CD4-positive, alpha-beta T cell (primary cell): Measurements from ENCODE around the gene TMIE. TPM values are rescaled to one million over a fixed set of nuclear protein-coding genes. Genes with fewer than 3 reads are reported as not detected.
A peak's percentile ranks its signal among the peaks of the same experiment; 100 is the strongest.

Experiments
- ATAC-seq: fragments of 200-7000 bp; cut with Tn5 transposase; one replicate; pipeline ENCODE4 v1.10.0; 2022; ENCODE audit warnings: mild to moderate bottlenecking; ENCODE audit not compliant: poor library complexity
- CTCF ChIA-PET: fragments of 350-600 bp; sonication (Branson Sonifier 250); formaldehyde crosslinking; loops from one replicate; lab custom pipeline; 2021; ENCODE audit warnings: antibody characterized with exemption, inconsistent platforms; lab: Charles Lee
- POLR2A ChIA-PET: fragments of 350-600 bp; sonication (Branson Sonifier 250); formaldehyde crosslinking; loops from one replicate; lab custom pipeline; 2021; ENCODE audit warnings: antibody characterized with exemption, inconsistent platforms; lab: Charles Lee
- DNase-seq, 14 experiments: peaks; one replicate each; pipeline ENCODE4 v3.0.0-alpha.2; 2013 to 2020; ENCODE audit warnings: mixed read lengths in 2 of 14
- H3K27ac ChIP-seq, 2 donors: one replicate each; pipeline versions ENCODE4 v1.5.1 to v1.7.0; 2013; ENCODE audit warnings: low read length in 2 of 2, low read depth in 1 of 2, mild to moderate bottlenecking in 1 of 2
- H3K27me3 ChIP-seq, 2 experiments: 1 replicate in 1 of 2; 2 replicates in 1 of 2; pipeline versions ENCODE4 v1.6.1 to v1.7.0; 2013; ENCODE audit warnings: low read length in 2 of 2, control low read depth in 1 of 2, mild to moderate bottlenecking in 1 of 2, moderate library complexity in 1 of 2; ENCODE audit not compliant: insufficient read depth in 2 of 2, control insufficient read depth in 1 of 2
- H3K36me3 ChIP-seq: one replicate; pipeline ENCODE4 v1.6.1; 2013; ENCODE audit warnings: low read length, control low read depth; ENCODE audit not compliant: insufficient read depth
- H3K4me1 ChIP-seq: one replicate; pipeline ENCODE4 v1.6.1; 2013; ENCODE audit warnings: low read length, control low read depth; ENCODE audit not compliant: insufficient read depth
- H3K4me3 ChIP-seq: one replicate; pipeline ENCODE4 v1.5.1; 2013; ENCODE audit warnings: mild to moderate bottlenecking, low read length, moderate library complexity
- H3K9me3 ChIP-seq, 2 experiments: 1 replicate in 1 of 2; 2 replicates in 1 of 2; pipeline versions ENCODE4 v1.6.1 to v1.7.0; 2013; ENCODE audit warnings: low read length in 2 of 2, mild to moderate bottlenecking in 2 of 2, control low read depth in 1 of 2, moderate library complexity in 1 of 2; ENCODE audit not compliant: control insufficient read depth in 1 of 2, insufficient read depth in 1 of 2
- H3K27ac Mint-ChIP-seq: one replicate; pipeline ENCODE4 v1.8.0; 2020; ENCODE audit warnings: mixed read lengths
- H3K27me3 Mint-ChIP-seq: one replicate; pipeline ENCODE4 v1.8.0; 2021; ENCODE audit warnings: mixed read lengths
- H3K36me3 Mint-ChIP-seq: one replicate; pipeline ENCODE4 v1.8.0; 2021; ENCODE audit warnings: low read depth, mixed read lengths
- H3K4me1 Mint-ChIP-seq: one replicate; pipeline ENCODE4 v1.8.0; 2021; ENCODE audit warnings: low read depth, mixed read lengths
- H3K4me3 Mint-ChIP-seq: one replicate; pipeline ENCODE4 v1.8.0; 2020; ENCODE audit warnings: mild to moderate bottlenecking, mixed read lengths
- H3K9me3 Mint-ChIP-seq: one replicate; pipeline ENCODE4 v1.8.0; 2020; ENCODE audit warnings: mixed read lengths
- intact Hi-C, 2 experiments: fragments of 100-400 bp; cut with DNase I in 1 of 2; cut with micrococcal nuclease in 1 of 2; formaldehyde crosslinking; loops; one replicate each; pipeline versions ENCODE4 v1.15.1 to v1.9.0; 2023 to 2025; cut with DNase I, micrococcal nuclease
- total RNA-seq, 174 experiments: library from RNA in 2 of 174; stranded (reverse) in 2 of 174; gene quantifications; one replicate each; pipeline ENCODE4 v1.2.3 and lab custom pipeline; 2021 to 2026
- TF ChIP-seq, protein P1 (sequence below): fragments of 200-600 bp; IDR thresholded peaks from one replicate; pipeline ENCODE4 v1.8.0; 2022; ENCODE audit warnings: antibody characterized with exemption, mild to moderate bottlenecking

Gene TMIE
- total RNA-seq, 2 experiments from 2014 or later: 0.92 to 1.2 TPM

DNA sequence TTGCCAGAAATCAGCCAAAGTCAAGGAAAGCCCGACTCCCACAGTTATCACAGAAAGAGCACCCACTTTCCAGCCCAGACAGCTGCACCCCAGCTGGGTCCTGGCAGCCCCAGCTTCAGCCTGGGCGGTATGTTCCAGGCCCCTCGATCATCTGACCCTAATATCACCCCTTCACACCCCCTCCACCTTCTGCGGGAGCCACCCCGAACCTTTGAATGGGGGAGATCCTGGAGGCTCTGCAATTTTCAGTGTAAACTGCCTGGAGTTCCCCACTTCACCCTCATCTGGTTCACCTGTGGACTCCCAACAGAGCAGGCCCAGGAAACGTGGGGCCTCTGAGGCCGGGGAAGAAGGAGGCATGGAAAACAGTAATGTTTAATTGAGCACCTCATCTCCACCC lies 10.6 kb downstream of the TMIE start:
- H3K9me3 ChIP-seq: no peaks in the 10 kb centered on the region
- H3K27me3 ChIP-seq: no peaks in the 10 kb centered on the region
- ChIA-PET CTCF (no interaction called here), POLR2A (no interaction called here)
- H3K4me3 ChIP-seq: no peak overlapping the region
- no peaks in the 10 kb centered on the region for H3K27me3 Mint-ChIP-seq
- H3K9me3 Mint-ChIP-seq: no peaks in the 10 kb centered on the region
- H3K4me1 Mint-ChIP-seq: no peaks in the 10 kb centered on the region
- ATAC-seq: no peak
- H3K36me3 ChIP-seq: no peaks in the 10 kb centered on the region
- H3K27ac ChIP-seq: no peak overlapping the region
- peaks cover 5% of the 10 kb centered on the region for H3K36me3 Mint-ChIP-seq
- H3K4me1 ChIP-seq: no peaks in the 10 kb centered on the region
- intact Hi-C loops: no loop called here
- no peak overlapping the region for H3K27ac Mint-ChIP-seq
- no peak for DNase-seq
- H3K4me3 Mint-ChIP-seq: no peak overlapping the region
- TF ChIP-seq, protein P1, sequence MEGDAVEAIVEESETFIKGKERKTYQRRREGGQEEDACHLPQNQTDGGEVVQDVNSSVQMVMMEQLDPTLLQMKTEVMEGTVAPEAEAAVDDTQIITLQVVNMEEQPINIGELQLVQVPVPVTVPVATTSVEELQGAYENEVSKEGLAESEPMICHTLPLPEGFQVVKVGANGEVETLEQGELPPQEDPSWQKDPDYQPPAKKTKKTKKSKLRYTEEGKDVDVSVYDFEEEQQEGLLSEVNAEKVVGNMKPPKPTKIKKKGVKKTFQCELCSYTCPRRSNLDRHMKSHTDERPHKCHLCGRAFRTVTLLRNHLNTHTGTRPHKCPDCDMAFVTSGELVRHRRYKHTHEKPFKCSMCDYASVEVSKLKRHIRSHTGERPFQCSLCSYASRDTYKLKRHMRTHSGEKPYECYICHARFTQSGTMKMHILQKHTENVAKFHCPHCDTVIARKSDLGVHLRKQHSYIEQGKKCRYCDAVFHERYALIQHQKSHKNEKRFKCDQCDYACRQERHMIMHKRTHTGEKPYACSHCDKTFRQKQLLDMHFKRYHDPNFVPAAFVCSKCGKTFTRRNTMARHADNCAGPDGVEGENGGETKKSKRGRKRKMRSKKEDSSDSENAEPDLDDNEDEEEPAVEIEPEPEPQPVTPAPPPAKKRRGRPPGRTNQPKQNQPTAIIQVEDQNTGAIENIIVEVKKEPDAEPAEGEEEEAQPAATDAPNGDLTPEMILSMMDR: no peak

GRCh38 chr3:46712191-46713049 lies 11.2 kb downstream of the TMIE start:
- no peaks in the 10 kb centered on the region for H3K4me1 Mint-ChIP-seq
- no peaks in the 10 kb centered on the region for H3K27me3 Mint-ChIP-seq
- Histone ChIP-seq H3K36me3 (no peaks in the 10 kb centered on the region), H3K27ac (no peak overlapping the region), H3K4me1 (no peaks in the 10 kb centered on the region), H3K9me3 (no peaks in the 10 kb centered on the region), H3K27me3 (no peaks in the 10 kb centered on the region), H3K4me3 (no peak overlapping the region)
- H3K9me3 Mint-ChIP-seq: no peaks in the 10 kb centered on the region
- ChIA-PET CTCF (no interaction called here), POLR2A (no interaction called here)
- ATAC-seq (no peak), DNase-seq (peak in 1 of 14 experiments; percentile 27)
- H3K4me3 Mint-ChIP-seq: no peak overlapping the region
- TF ChIP-seq, protein P1: no peak
- no peak overlapping the region for H3K27ac Mint-ChIP-seq
- intact Hi-C loops: no loop called here
- H3K36me3 Mint-ChIP-seq: peaks cover 5% of the 10 kb centered on the region

GRCh38 chr3:46713050-46713897 lies 12.1 kb downstream of the TMIE start:
- DNase-seq (peak in 2 of 14 experiments; percentile 8 to 19), ATAC-seq (no peak)
- Mint-ChIP-seq H3K4me3 (no peak overlapping the region), H3K4me1 (no peaks in the 10 kb centered on the region), H3K27ac (peak overlapping the region; percentile 63), H3K36me3 (peaks cover 5% of the 10 kb centered on the region), H3K27me3 (peaks cover 5% of the 10 kb centered on the region), H3K9me3 (no peaks in the 10 kb centered on the region)
- Histone ChIP-seq H3K9me3 (no peaks in the 10 kb centered on the region), H3K4me3 (no peak overlapping the region), H3K27me3 (no peaks in the 10 kb centered on the region), H3K27ac (no peak overlapping the region), H3K36me3 (no peaks in the 10 kb centered on the region), H3K4me1 (no peaks in the 10 kb centered on the region)
- TF ChIP-seq, protein P1: no peak
- ChIA-PET POLR2A (no interaction called here), CTCF (no interaction called here)
- intact Hi-C loops: no loop called here
